GM21528 (cell line): Measurements from ENCODE around the gene HOXD1.

Experiments used
- ATAC-seq: cut with Tn5 transposase; IDR thresholded peaks from one replicate; pipeline ENCODE4 v1.9.1; 2021; ENCODE audit warnings: mild to moderate bottlenecking, moderate library complexity; ENCODE audit not compliant: unreplicated experiment, low FRiP score

HOXD1 gene

DNA sequence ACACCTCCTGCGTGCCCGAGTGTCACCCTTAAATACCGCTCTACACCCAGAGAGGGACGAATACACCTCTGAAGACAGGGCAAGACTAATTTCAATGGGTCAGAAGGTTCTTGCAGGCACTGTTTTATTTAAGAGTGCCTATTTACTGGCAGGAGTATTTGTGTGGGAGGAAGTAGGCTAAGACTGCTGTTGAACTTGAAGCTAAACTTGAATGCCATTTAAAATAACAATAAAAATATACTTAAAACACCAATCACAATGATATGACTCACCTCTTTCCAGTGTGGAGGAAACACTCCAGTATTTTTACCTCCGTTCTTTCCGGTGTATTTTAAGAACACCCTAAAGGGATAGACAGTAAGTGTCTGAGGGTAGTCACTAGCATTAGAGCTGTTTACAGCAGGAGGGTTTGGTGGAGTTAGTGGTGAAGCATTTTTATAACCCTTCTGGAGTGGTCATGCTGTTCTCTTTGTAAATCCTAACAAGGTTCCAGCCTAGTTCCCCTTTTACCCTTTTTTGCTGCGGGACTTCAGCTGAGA, 9.6 kb upstream of the HOXD1 start:
- ATAC-seq = no peak

DNA sequence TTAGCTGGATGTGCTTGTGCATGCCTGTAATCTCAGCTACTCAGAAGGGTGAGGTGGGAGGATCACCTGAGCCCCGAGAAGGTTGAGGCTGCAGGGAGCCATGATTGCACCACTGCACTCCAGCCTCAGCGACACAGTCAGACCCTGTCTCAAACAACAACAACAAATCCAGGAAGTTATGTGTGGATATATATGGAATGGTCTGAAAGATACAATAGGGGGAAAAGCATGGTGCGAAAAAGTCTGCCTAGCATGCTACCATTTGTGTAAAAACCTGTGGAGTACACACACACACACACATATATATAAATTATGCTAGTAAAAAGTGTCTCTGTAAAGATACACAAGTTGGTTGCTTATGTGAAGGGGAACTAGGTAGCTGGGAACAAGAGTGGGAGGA, 6.9 kb upstream of the HOXD1 start:
- no peak for ATAC-seq

DNA sequence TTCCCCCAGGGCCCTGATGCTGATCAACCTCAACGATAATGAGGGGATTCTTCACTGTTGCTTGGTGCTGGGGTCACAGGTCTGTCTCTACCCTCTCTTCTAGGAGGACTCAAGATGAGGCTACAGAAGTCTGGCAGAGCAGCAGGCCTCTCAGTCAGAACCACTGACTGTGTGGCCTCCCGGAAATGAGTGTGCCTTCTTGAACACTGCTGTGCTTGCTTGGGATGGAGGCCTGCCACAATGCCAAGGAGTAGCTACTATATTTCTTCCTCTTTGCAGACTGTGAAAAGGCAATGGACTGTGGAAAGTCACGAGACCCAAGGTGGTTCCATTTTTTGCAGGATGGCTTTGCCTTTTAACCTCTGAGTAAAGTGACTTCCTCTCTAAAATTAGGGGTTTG, 5.8 kb upstream of the HOXD1 start:
- no peak for ATAC-seq

DNA sequence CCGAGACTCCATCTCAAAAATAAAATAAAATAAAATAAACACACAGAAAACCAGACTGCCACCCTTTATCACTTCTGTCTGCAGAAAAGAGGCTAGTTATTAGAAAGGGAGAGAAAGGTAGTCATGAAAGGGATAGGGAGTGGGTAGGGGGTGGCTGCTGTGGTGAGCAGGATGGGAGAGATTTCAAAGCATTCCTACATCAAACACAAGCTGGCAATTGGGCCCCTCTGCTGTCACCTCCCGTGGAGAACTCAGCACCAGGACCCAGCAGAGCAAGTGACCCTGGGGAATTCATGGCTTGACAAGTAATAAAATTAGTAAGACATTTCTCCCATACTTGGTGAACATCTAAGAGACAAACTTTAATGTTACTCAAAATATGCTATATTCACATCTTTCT, 3.7 kb upstream of the HOXD1 start:
- no peak for ATAC-seq

DNA sequence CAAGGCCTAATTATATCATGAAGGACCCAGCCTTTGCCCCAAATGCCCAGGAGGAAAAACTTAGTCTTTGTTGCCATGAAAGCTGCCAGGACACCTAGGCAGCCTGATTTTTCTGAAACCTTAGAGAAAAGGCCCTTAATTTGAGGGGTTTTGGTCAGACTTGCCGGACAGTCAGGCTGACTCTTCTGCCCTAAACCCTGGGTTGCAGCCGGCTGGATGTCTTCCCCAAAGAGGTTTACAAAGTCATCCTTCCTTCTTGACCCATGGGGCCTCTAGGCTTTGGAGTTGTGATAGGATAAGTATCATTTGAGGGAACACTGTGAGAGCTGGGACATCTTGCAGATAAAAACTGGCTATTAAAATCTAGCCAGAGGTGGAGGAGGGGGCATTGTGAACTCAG, 2.4 kb upstream of the HOXD1 start:
- no peak for ATAC-seq

DNA sequence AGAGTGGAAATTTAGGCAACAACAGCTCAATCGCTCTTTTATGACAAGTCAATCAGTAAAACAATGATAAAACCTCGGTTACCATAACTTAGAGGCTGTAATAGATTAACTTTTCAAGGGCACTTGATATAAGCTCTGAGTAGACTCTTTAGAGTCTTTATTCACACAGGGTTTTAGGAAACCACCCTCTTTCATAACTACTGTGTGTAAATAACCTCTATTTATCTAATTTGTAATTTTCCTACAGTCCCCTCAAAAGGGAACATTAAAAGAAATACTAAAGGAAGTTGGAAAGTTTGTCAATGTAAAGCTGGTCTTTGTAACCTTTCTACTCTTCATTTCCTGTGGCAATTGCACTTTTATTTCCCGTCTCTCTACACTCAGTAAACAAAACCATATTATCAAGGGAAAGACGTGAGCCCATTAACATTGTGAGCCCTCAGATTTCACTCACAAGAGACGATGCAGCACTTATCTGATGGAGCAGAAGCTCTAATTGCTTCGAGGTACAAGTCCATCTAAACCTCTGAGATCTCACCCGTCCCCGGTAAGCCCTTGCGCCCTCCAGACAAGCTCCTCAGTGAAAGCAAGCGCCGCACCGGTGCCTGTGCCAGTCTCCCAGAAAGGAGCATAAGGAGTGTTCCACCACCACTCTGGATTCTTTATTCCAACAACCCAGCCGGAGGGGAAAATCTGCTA, 1.1 kb upstream of the HOXD1 start:
- no peak for ATAC-seq

DNA sequence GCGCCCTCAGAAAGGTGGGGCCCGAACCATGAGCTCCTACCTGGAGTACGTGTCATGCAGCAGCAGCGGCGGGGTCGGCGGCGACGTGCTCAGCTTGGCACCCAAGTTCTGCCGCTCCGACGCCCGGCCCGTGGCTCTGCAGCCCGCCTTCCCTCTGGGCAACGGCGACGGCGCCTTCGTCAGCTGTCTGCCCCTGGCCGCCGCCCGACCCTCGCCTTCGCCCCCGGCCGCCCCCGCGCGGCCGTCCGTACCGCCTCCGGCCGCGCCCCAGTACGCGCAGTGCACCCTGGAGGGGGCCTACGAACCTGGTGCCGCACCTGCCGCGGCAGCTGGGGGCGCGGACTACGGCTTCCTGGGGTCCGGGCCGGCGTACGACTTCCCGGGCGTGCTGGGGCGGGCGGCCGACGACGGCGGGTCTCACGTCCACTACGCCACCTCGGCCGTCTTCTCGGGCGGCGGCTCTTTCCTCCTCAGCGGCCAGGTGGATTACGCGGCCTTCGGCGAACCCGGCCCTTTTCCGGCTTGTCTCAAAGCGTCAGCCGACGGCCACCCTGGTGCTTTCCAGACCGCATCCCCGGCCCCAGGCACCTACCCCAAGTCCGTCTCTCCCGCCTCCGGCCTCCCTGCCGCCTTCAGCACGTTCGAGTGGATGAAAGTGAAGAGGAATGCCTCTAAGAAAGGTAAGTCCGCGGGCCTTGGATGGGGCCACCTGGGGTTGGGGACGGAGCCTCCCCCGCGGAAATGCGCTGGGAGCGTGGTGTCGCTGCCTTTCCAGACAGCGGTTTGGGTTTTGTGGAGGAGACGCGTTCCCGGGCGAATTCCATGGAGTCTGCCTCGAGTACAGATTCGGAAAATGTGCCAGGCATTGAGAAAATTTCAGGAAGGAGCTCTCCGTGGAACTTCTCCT, 559 bp downstream of the HOXD1 start:
- no peak for ATAC-seq

DNA sequence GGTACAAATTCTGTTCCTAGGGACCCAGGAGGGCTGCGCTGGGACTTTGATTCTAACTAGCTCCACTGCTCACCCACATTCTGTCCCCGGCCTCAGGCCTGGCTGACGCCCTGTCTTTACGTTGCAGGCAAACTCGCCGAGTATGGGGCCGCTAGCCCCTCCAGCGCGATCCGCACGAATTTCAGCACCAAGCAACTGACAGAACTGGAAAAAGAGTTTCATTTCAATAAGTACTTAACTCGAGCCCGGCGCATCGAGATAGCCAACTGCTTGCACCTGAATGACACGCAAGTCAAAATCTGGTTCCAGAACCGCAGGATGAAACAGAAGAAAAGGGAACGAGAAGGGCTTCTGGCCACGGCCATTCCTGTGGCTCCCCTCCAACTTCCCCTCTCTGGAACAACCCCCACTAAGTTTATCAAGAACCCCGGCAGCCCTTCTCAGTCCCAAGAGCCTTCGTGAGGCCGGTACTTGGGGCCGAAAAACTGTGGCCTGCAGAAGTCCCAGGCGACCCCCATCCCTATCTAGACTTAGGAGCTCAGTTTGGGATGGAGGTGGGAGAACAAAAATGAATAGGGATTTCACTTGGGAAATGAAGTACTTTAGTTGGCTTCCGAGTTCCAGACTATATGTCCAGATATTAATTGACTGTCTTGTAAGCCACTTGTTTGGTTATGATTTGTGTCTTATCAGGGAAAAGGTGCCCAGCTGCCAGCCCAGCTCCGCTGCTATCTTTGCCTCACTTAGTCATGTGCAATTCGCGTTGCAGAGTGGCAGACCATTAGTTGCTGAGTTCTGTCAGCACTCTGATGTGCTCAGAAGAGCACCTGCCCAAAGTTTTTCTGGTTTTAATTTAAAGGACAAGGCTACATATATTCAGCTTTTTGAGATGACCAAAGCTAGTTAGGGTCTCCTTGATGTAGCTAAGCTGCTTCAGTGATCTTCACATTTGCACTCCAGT, 1.5 kb downstream of the HOXD1 start:
- ATAC-seq = no peak

DNA sequence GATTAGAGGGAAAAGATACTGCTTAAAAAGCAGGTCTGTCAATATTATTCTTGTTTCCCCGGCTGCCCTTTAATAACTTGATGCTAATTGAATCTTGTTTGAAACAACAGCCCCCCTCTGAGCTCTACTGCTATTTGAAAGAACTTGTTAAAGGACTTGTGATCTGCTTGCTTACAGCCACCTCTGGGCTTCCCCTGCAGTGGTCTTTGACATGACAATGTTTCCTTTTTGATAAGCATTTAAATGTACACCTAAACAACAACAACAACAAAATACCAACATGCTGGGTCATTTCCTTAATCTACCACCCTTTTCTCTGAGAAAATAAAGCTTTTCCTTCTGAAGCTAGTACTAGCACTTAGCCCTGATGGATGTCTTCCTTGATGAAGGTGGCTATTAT, 3.9 kb downstream of the HOXD1 start:
- ATAC-seq = no peak

DNA sequence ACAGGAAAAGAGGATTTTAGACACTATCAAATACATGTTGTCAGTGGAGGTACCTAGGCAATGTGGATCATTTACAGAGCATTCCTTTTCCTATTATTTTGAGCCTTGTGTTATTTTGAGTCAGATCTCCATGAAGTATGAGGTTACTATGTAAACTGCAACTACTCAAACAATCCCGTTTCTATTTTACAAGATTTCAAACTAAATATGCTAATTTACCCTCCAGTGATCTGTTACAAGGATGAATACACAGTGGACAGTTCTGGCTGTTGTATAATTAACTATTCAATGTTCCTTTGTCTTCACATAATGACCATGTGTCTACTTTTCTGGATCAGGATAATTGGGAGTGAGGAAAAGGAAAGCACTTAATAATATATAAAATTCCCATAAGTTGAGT, 4.6 kb downstream of the HOXD1 start:
- no peak for ATAC-seq

DNA sequence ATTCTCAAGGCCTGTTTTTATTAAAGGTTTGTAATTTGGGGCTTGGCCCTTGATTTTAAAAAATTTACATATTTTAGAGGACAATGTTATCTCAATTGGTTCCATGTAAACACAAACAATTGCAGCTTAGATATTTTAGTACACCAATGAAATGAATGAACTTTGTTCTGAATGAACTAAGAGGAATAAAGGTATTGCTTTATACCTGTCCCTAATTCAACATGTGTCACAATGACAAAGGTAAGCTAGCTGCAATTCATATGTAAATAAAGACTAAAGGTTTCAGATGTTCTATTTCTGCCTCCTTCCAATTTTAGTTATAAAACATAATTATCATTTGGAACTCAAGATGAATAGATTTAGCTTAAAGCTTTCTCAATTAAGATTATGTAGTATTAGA, 11.4 kb downstream of the HOXD1 start:
- ATAC-seq = no peak

DNA sequence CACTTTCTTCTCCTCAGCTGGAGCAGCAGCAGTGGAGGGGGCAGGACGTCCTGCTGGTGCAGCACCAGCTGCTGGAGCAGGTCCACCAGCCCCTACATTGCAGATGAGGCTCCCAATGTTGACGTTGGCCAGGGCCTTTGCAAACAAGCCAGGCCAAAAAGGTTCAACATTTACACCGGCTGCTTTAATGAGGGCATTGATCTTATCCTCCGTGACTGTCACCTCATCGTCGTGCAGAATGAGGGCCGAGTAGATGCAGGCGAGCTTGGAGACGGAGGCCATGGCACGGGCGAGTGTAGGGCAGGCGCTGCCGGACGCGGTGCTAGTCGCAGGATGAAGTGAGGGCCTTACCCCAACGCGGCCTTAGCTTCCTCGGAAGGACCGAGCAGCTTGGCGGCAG, 12.5 kb downstream of the HOXD1 start:
- ATAC-seq = no peak

DNA sequence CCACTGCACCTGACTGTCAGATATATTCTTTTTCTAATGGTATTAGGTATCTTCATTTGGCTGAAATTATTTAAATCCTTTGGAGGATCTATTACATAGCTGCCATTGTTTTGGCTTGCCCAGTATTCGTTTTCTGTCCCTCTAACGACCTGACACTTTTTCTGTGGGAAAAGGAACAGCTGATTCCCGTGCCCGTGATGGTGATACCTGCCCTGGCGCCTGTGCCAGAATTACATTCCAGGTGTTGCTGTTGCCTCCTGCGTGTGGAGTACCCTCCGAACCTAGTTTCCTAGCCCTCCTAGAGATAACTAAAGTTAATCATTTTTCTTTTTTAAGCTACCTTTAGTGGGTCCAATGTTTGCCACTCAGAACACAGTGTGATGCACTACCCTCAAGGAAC, 14.0 kb downstream of the HOXD1 start:
- no peak for ATAC-seq

DNA sequence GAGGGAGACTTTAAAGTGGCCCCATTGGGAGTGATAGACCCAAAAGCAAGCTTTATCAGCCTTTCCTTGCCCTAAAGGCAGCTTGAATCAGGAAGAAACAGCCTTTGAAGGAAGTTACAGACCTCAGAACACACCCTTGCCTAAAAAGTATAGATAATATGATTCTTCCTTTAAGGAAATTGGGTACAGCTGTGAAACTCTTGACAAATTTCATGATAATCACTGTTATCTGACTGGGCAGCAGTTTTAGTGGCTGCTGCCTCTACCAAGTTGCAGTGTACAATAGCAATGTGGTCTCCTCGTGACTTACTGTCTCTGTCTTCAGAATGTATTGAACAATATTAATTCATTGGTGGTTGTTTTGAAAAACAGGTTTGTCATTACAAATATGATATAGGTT, 16.7 kb downstream of the HOXD1 start:
- no peak for ATAC-seq

DNA sequence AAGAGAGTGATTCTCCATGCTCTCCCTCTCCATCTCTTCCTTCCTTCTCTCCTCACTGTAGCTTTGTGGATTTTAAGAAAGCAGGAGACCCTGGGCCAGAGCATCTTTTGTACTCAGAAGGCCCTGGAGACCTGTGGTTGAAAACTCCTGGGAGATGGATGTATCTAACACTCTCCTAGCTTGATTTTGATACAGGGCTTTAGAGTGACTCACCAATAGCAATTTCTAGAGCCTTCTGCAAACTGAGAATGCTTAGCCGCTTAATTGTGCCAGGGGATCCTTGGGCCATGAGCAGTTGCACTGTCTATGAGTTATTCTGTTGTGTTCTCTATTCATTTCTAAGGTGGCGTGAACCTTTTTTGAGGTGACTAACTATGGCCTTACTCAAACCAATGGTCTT, 17.7 kb downstream of the HOXD1 start:
- ATAC-seq = no peak

DNA sequence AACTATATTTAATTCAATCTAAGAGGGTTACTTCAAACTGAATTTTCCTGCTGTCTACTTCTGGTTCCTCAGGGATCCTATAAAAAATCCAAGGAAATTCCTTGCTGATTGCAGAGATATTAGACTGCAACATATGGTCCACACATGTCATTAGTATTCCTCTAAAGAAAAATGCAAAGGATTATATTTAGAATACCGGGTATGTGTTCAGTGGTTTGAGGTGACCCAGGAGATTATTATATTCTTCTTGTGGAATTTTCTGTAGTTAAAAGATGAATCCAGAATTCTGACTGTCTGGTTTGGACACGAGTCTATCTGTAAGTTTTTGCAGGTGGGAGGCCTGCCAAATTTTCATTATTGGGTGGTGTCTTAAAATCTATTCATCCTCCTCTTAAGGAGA, 18.2 kb downstream of the HOXD1 start:
- ATAC-seq = no peak

DNA sequence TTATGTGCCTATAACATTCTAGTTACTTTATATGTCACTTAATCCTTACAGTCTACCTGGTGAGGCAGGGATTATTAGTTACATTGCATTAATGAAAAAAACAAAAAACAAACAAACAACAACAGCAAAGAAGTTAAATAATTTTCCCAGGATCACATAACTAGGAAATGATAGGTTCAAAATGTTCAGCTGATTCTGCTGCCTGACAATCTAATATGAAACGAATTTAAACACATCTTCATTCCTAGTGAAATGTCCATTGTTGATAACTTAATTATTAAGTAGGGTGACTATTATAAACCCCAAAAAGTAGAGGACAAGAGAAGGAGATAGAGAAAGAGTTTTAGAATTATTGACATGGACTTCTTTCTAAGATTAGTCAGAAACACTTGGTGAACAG, 22.6 kb downstream of the HOXD1 start:
- ATAC-seq = no peak

DNA sequence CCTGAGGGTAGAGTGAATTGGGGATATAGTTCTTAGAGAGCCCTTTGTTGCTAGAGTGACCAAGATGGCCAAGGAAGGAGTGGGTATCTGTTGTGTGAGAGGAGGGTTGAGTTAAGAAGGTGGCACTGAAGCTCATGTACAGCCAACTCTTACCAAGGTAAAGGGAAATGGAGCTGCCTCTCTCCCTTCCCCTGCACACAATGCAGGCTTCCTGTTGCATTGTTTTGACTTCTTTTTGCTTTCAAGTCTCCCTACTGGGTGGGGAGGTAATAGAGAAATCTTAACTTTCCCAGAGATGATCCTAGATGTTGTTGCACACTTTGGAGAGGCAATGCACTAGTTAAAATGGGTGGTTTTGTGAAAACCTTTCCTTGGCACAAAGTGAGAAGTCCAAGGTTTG, 23.8 kb downstream of the HOXD1 start:
- no peak for ATAC-seq

DNA sequence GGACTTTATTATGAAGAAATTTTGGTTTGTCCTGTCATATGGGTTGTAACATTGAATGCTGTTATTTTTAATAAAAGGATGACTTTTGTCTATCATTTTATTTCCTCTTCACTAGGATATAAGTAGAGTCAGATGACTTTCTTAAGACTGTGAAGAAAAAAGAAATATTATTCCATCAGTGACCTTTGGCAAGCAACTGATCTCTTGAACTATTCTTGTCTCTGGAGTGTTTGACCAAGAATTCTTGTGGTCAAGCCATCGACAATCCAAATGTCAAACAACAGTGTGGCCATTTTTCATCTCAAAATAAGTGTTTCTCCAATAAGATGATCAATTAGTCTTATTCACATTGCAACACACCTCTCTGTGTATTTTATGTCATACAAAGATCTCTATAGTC, 24.9 kb downstream of the HOXD1 start:
- no peak for ATAC-seq

DNA sequence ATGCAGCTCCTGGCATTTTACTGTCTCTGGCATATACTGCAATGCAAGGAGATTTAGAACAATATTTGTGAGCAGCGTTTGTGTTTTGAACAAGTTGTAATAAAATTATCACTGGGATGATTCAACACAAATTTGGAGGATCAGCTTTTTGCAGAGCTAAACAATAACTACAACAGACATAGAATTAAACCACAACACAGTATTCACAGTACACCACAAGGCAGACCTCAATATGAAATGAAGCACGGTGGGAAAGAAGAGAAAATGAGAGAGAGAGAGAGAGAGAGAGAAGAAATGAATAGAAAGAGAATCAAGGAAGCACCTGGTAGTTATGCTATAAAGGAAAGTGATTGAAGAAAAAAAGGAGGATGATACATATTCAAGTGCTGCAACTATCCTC, 39.4 kb downstream of the HOXD1 start:
- no peak for ATAC-seq

DNA sequence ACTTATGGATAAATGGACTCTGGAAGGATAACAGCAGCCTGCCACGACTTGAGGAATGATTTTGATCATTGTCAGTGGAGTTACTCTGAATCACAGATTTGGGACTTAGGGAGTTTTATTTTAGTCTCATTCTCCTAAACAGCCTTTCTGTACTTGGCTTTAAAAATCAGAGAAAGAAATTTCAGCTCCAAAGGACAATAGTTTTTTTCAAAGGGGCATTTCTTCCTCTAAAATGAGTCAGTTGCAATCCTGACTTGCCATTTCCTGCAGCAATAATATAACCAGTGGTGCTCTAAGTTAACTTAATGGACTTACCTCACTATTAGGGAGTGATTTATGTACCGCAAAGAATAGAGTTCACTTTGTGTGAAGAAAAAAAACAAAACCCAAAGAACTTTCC, 45.7 kb downstream of the HOXD1 start:
- ATAC-seq = no peak
